SU-DHL-6 (cell line): ENCODE results near the gene FAM13C.

ENCODE experiments used
- H2AFZ ChIP-seq: fragments of 200-600 bp; sonication (generic); 2 replicates; pipeline ENCODE4 v1.6.1; 2014; ENCODE audit warnings: low read depth, mild to moderate bottlenecking, moderate library complexity, mixed read lengths, antibody characterized with exemption, low read length; ENCODE audit not compliant: severe bottlenecking
- H3F3A ChIP-seq: fragments of 200-600 bp; shearing (Covaris generic); 2 replicates; pipeline ENCODE4 v1.6.0; 2016; ENCODE audit warnings: antibody characterized with exemption, mild to moderate bottlenecking; ENCODE audit not compliant: insufficient read depth
- H3K27ac ChIP-seq: fragments of 200-600 bp; sonication (generic); 2 replicates; pipeline ENCODE4 v1.5.1; 2016; ENCODE audit warnings: low read depth, mild to moderate bottlenecking, low read length, moderate library complexity, mixed read lengths
- H3K27me3 ChIP-seq: fragments of 200-600 bp; sonication (generic), shearing (Covaris generic); 2 replicates; pipeline ENCODE4 v1.6.0; 2014; ENCODE audit warnings: mild to moderate bottlenecking, low read length
- H3K36me3 ChIP-seq: fragments of 200-600 bp; sonication (generic); 2 replicates; pipeline ENCODE4 v1.6.1; 2014; ENCODE audit warnings: mild to moderate bottlenecking, low read length, mixed read lengths
- H3K4me2 ChIP-seq: fragments of 300-600, 200-600 bp; shearing (Covaris generic), sonication (generic); 2 replicates; pipeline ENCODE4 v1.6.0; 2014; ENCODE audit warnings: low read length, low read depth, mild to moderate bottlenecking; ENCODE audit not compliant: poor library complexity, severe bottlenecking
- H3K4me3 ChIP-seq: fragments of 200-600 bp; sonication (generic); 2 replicates; pipeline ENCODE4 v1.5.1; 2014; ENCODE audit warnings: antibody characterized with exemption, low read length, mild to moderate bottlenecking, mixed read lengths; ENCODE audit not compliant: insufficient read depth, poor library complexity, severe bottlenecking
- H3K79me2 ChIP-seq: fragments of 200-600 bp; sonication (generic); 2 replicates; pipeline ENCODE4 v1.6.1; 2014; ENCODE audit warnings: mild to moderate bottlenecking, low read length, moderate library complexity; ENCODE audit not compliant: insufficient read depth
- H3K9ac ChIP-seq: fragments of 200-600 bp; sonication (generic); 2 replicates; pipeline ENCODE4 v1.7.0; 2014; ENCODE audit warnings: mild to moderate bottlenecking, low read length
- H3K9me2 ChIP-seq: fragments of 200-600 bp; sonication (generic); replicated peaks from 2 replicates; pipeline ENCODE4 v1.6.1; 2014; ENCODE audit warnings: low read length; ENCODE audit not compliant: insufficient read depth
- H3K9me3 ChIP-seq: fragments of 200-600 bp; sonication (generic); 2 replicates; pipeline ENCODE4 v1.6.1; 2014; ENCODE audit warnings: low read length, mixed read lengths; ENCODE audit not compliant: insufficient read depth
- H4K20me1 ChIP-seq: fragments of 200-600 bp; sonication (generic); 2 replicates; pipeline ENCODE4 v1.6.1; 2014; ENCODE audit warnings: low read depth, mild to moderate bottlenecking, antibody characterized with exemption, low read length, moderate library complexity, mixed read lengths
- CTCF ChIP-seq: fragments of 200-600 bp; sonication (generic); IDR thresholded peaks from one replicate; pipeline ENCODE4 v1.5.1; 2017; ENCODE audit warnings: antibody characterized with exemption, mild to moderate bottlenecking, low read length, moderate library complexity; ENCODE audit not compliant: insufficient read depth, poor library complexity, severe bottlenecking
- EZH2phosphoT487 ChIP-seq: fragments of 200-600 bp; sonication (generic), shearing (Covaris generic); conservative IDR thresholded peaks from 2 replicates; pipeline ENCODE4 v1.6.1; 2018; ENCODE audit warnings: mild to moderate bottlenecking, antibody characterized with exemption, low read length, moderate library complexity, mixed read lengths

The FAM13C gene

GRCh38 chr10:59383436-59383835 lies 21.1 kb upstream of the FAM13C start:
- no peak overlapping the region for H3K4me3 ChIP-seq
- H3K36me3 ChIP-seq: no peaks in the 10 kb centered on the region
- no peaks in the 10 kb centered on the region for H4K20me1 ChIP-seq
- H3K9ac ChIP-seq: no peak overlapping the region
- H3K79me2 ChIP-seq: no peaks in the 10 kb centered on the region
- no peak overlapping the region for H3K27ac ChIP-seq
- no peaks in the 10 kb centered on the region for H3K9me3 ChIP-seq
- H3K9me2 ChIP-seq: no peaks in the 10 kb centered on the region
- H3K27me3 ChIP-seq: no peaks in the 10 kb centered on the region
- H3F3A ChIP-seq: no peaks in the 10 kb centered on the region
- TF ChIP-seq EZH2phosphoT487 (no peak), CTCF (no peak)
- no peak overlapping the region for H3K4me2 ChIP-seq
- no peak overlapping the region for H2AFZ ChIP-seq

- Histone ChIP-seq H3F3A (no peaks in the 10 kb centered on the region), H3K27ac (no peak overlapping the region), H3K9me2 (no peaks in the 10 kb centered on the region), H2AFZ (no peak overlapping the region), H3K9ac (no peak overlapping the region), H3K36me3 (no peaks in the 10 kb centered on the region), H3K4me2 (no peak overlapping the region), H3K79me2 (no peaks in the 10 kb centered on the region), H3K4me3 (no peak overlapping the region), H4K20me1 (no peaks in the 10 kb centered on the region), H3K9me3 (no peaks in the 10 kb centered on the region), H3K27me3 (no peaks in the 10 kb centered on the region)
- TF ChIP-seq CTCF: no peak
- no peak for TF ChIP-seq EZH2phosphoT487
Measured at GRCh38 chr10:59382831-59383295, 20.5 kb upstream of the FAM13C start.

GRCh38 chr10:59381687-59382086 lies 19.3 kb upstream of the FAM13C start:
- no peak overlapping the region for H3K4me3 ChIP-seq
- H3K4me2 ChIP-seq: no peak overlapping the region
- no peaks in the 10 kb centered on the region for H3K27me3 ChIP-seq
- H3K9me2 ChIP-seq: no peaks in the 10 kb centered on the region
- no peak overlapping the region for H3K27ac ChIP-seq
- H4K20me1 ChIP-seq: no peaks in the 10 kb centered on the region
- H3F3A ChIP-seq: no peaks in the 10 kb centered on the region
- H3K9me3 ChIP-seq: no peaks in the 10 kb centered on the region
- H3K9ac ChIP-seq: no peak overlapping the region
- no peak for TF ChIP-seq CTCF
- no peak for TF ChIP-seq EZH2phosphoT487
- H2AFZ ChIP-seq: no peak overlapping the region
- H3K79me2 ChIP-seq: no peaks in the 10 kb centered on the region
- H3K36me3 ChIP-seq: no peaks in the 10 kb centered on the region
